B cell (primary cell): ENCODE results near the gene NLRP11. TPM values are rescaled to one million over a fixed set of nuclear protein-coding genes. Genes with fewer than 3 reads are reported as not detected.
A peak's percentile ranks its signal among the peaks of the same experiment; 100 is the strongest.

Source experiments
- ATAC-seq: fragments of 200-7000 bp; cut with Tn5 transposase; one replicate; pipeline ENCODE4 v1.10.0; 2021; ENCODE audit warnings: low read depth, mild to moderate bottlenecking, moderate number of reproducible peaks, moderate library complexity
- CTCF ChIA-PET: fragments of 350-600 bp; sonication (Branson Sonifier 250); formaldehyde crosslinking; loops from one replicate; lab custom pipeline; 2021; ENCODE audit warnings: antibody characterized with exemption, inconsistent platforms; lab: Charles Lee
- POLR2A ChIA-PET: fragments of 350-600 bp; sonication (Branson Sonifier 250); formaldehyde crosslinking; loops from one replicate; lab custom pipeline; 2021; ENCODE audit warnings: antibody characterized with exemption; lab: Charles Lee
- DNase-seq: peaks from one replicate; pipeline ENCODE4 v3.0.0; 2013
- H2AFZ ChIP-seq: 2 replicates; pipeline ENCODE4 v1.6.1; 2012; ENCODE audit warnings: mild to moderate bottlenecking, low read depth, low read length; ENCODE audit not compliant: insufficient read depth, poor library complexity, severe bottlenecking
- H3K27ac ChIP-seq, 2 donors: 1 replicate in 1 of 2; 2 replicates in 1 of 2; pipeline ENCODE4 v1.5.1; 2012 to 2013; ENCODE audit warnings: low read length in 2 of 2, mild to moderate bottlenecking in 2 of 2, moderate library complexity in 1 of 2
- H3K27me3 ChIP-seq, 4 experiments: fragments of 200-600 bp in 1 of 4; sonication (generic) in 1 of 4; replicated peaks in 1 of 4; 1 replicate in 2 of 4; 2 replicates in 2 of 4; pipeline versions ENCODE4 v1.6.1 to v1.7.0; 2013 to 2016; ENCODE audit warnings: low read length in 3 of 4, mild to moderate bottlenecking in 2 of 4, mixed read lengths in 1 of 4, moderate library complexity in 1 of 4; ENCODE audit not compliant: insufficient read depth in 4 of 4, control insufficient read depth in 3 of 4; ENCODE audit errors: control extremely low read depth in 1 of 4
- H3K36me3 ChIP-seq, 2 experiments: replicated peaks in 1 of 2; 1 replicate in 1 of 2; 2 replicates in 1 of 2; pipeline versions ENCODE4 v1.6.1 to v1.7.1; 2013; ENCODE audit warnings: low read length in 1 of 2; ENCODE audit not compliant: insufficient read depth in 2 of 2, control insufficient read depth in 1 of 2; ENCODE audit errors: control extremely low read depth in 1 of 2, extremely low read depth in 1 of 2
- H3K4me1 ChIP-seq, 2 donors: fragments of 200-600 bp in 1 of 2; sonication (generic) in 1 of 2; 1 replicate in 1 of 2; 2 replicates in 1 of 2; pipeline versions ENCODE4 v1.5.1 to v1.6.1; 2013 to 2017; ENCODE audit warnings: low read length in 2 of 2; ENCODE audit not compliant: control insufficient read depth in 2 of 2, insufficient read depth in 2 of 2
- H3K4me2 ChIP-seq: replicated peaks from 2 replicates; pipeline ENCODE3; 2012; ENCODE audit warnings: mild to moderate bottlenecking, low read depth, low read length; ENCODE audit not compliant: poor library complexity, severe bottlenecking
- H3K4me3 ChIP-seq, 5 experiments: fragments of 200-600 bp in 1 of 5; sonication (generic) in 1 of 5; 1 replicate in 3 of 5; 2 replicates in 2 of 5; pipeline versions ENCODE4 v1.5.1 to v1.7.0; 2011 to 2016; ENCODE audit warnings: low read length in 4 of 5, mild to moderate bottlenecking in 4 of 5, low read depth in 2 of 5, control low read depth in 1 of 5, moderate library complexity in 1 of 5; ENCODE audit not compliant: insufficient read depth in 1 of 5; ENCODE audit errors: control extremely low read depth in 1 of 5, extremely low read depth in 1 of 5
- H3K79me2 ChIP-seq: fragments of 200-600 bp; sonication (generic); one replicate; pipeline ENCODE4 v1.6.0; 2016; ENCODE audit warnings: low read length; ENCODE audit not compliant: control insufficient read depth, insufficient read depth
- H3K9ac ChIP-seq: fragments of 200-600 bp; sonication (generic); 2 replicates; pipeline ENCODE4 v1.6.1; 2017; ENCODE audit warnings: mild to moderate bottlenecking, low read length, moderate library complexity
- H3K9me3 ChIP-seq, 3 donors: one replicate each; pipeline versions ENCODE4 v1.6.1 to v1.7.1; 2013; ENCODE audit warnings: low read length in 2 of 3; ENCODE audit not compliant: control insufficient read depth in 2 of 3, insufficient read depth in 1 of 3; ENCODE audit errors: control extremely low read depth in 1 of 3
- H4K20me1 ChIP-seq: 2 replicates; pipeline ENCODE4 v1.6.0; 2012; ENCODE audit warnings: mild to moderate bottlenecking, low read length; ENCODE audit not compliant: insufficient read depth, control insufficient read depth, poor library complexity, severe bottlenecking
- H3K27ac Mint-ChIP-seq: one replicate; pipeline ENCODE4 v1.8.0; 2021; ENCODE audit warnings: mixed read lengths
- H3K27me3 Mint-ChIP-seq: one replicate; pipeline ENCODE4 v1.8.0; 2021; ENCODE audit warnings: mixed read lengths
- H3K4me1 Mint-ChIP-seq: one replicate; pipeline ENCODE4 v1.8.0; 2021; ENCODE audit warnings: mixed read lengths
- H3K4me3 Mint-ChIP-seq: one replicate; pipeline ENCODE4 v1.8.0; 2021; ENCODE audit warnings: mixed read lengths
- H3K9me3 Mint-ChIP-seq: one replicate; pipeline ENCODE4 v1.8.0; 2022; ENCODE audit warnings: mixed read lengths; ENCODE audit not compliant: insufficient read depth
- EZH2 ChIP-seq: IDR thresholded peaks from 2 replicates; pipeline ENCODE4 v1.6.1; 2012; ENCODE audit warnings: borderline replicate concordance, low read depth, mild to moderate bottlenecking, moderate library complexity, low read length; ENCODE audit not compliant: insufficient read depth, poor library complexity, severe bottlenecking
- WGBS: methylation state at CpG from one replicate; pipeline ENCODE4 v1.1.5; 2013; ENCODE audit warnings: missing lambda C conversion rate; ENCODE audit not compliant: insufficient coverage; 5-methylcytosine and 5-hydroxymethylcytosine counted together
- intact Hi-C: fragments of 100-400 bp; cut with micrococcal nuclease; formaldehyde crosslinking; loops from one replicate; pipeline ENCODE4 v1.10.0; 2022
- polyA plus RNA-seq: library from polyadenylated mRNA; depleted of rRNA; stranded (reverse); fragments of >200 nt; gene quantifications from 2 replicates; pipeline ENCODE4 v1.2.3, GENCODE V29; 2012
- total RNA-seq, 2 donors: library from RNA; stranded (reverse); fragments of 120-200 nt in 1 of 2; gene quantifications; 1 replicate in 1 of 2; 2 replicates in 1 of 2; pipeline versions ENCODE4 v1.2.3 to v1.2.4, GENCODE V29; 2013 to 2022
- TF ChIP-seq, protein P1 (sequence below): fragments of 200-600 bp; IDR thresholded peaks from one replicate; pipeline ENCODE4 v1.8.0; 2022; ENCODE audit warnings: antibody characterized with exemption, mild to moderate bottlenecking

NLRP11 gene
- total and polyA plus RNA-seq, 2 donors (not counting 1 experiment from before 2014, with no cell fraction given), result 0.24 TPM; not detected in 1

DNA sequence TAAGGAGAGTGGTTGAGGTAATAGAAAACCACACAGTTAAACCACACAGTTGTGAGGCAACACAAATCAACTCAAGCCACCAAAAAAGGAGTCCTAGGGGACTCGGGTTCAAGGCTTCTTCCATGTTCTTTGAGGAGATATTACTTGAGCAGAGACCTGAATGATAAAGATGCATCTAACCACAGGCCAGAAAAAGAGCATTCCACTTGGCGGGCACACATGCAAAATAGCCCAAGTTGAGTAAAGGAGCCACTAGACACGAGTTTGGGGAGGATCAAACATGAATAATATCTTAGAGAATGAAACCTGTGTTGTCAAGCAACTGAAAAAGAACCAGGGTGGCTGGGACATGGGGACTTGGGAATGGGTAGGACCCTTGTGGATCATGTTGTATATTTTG lies 34.7 kb upstream of the NLRP11 start:
- peaks cover 4% of the 10 kb centered on the region for H3K27me3 Mint-ChIP-seq
- H3K4me1 Mint-ChIP-seq, result no peaks in the 10 kb centered on the region

DNA sequence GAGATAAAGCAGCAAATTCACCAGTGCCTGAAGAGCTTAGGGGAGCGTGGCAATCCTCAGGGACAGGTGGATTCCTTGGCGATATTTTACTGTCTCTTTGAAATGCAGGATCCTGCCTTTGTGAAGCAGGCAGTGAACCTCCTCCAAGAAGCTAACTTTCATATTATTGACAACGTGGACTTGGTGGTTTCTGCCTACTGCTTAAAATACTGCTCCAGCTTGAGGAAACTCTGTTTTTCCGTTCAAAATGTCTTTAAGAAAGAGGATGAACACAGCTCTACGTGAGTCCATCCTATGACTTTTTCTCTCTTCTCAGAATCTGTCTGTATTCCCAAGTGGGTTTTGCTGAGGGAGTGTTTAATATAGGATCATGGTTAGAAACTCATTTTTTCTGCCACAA lies 27.2 kb upstream of the NLRP11 start:
- no peaks in the 10 kb centered on the region for H3K27me3 Mint-ChIP-seq
- H2AFZ ChIP-seq, result peak overlapping the region; percentile 22

More for the DNA sequence above, 34.7 kb upstream of the NLRP11 start:
- Mint-ChIP-seq H3K27ac (no peak overlapping the region), H3K9me3 (peaks cover 3% of the 10 kb centered on the region), H3K4me3 (no peak overlapping the region)
- Histone ChIP-seq H3K9ac (no peak overlapping the region), H3K4me3 (no peak overlapping the region), H4K20me1 (no peaks in the 10 kb centered on the region), H3K27me3 (no peaks in the 10 kb centered on the region), H2AFZ (no peak overlapping the region), H3K27ac (no peak overlapping the region), H3K36me3 (no peaks in the 10 kb centered on the region), H3K4me2 (no peak overlapping the region), H3K9me3 (peaks cover 0 to 5% (median 0%) of the 10 kb centered on the region in 3 donors), H3K4me1 (no peaks in the 10 kb centered on the region), H3K79me2 (no peaks in the 10 kb centered on the region)
- ChIA-PET POLR2A (no interaction called here), CTCF (no interaction called here)
- WGBS, result 67% methylated on average over 3 of the region's 3 CpGs
- TF ChIP-seq EZH2, result no peak
- TF ChIP-seq, protein P1, sequence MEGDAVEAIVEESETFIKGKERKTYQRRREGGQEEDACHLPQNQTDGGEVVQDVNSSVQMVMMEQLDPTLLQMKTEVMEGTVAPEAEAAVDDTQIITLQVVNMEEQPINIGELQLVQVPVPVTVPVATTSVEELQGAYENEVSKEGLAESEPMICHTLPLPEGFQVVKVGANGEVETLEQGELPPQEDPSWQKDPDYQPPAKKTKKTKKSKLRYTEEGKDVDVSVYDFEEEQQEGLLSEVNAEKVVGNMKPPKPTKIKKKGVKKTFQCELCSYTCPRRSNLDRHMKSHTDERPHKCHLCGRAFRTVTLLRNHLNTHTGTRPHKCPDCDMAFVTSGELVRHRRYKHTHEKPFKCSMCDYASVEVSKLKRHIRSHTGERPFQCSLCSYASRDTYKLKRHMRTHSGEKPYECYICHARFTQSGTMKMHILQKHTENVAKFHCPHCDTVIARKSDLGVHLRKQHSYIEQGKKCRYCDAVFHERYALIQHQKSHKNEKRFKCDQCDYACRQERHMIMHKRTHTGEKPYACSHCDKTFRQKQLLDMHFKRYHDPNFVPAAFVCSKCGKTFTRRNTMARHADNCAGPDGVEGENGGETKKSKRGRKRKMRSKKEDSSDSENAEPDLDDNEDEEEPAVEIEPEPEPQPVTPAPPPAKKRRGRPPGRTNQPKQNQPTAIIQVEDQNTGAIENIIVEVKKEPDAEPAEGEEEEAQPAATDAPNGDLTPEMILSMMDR, result no peak
- intact Hi-C loops, result no loop called here
- no peak for DNase-seq
- ATAC-seq, result no peak

More for the DNA sequence above, 27.2 kb upstream of the NLRP11 start:
- Histone ChIP-seq H3K9me3 (peaks cover 0 to 15% (median 0%) of the 10 kb centered on the region in 3 donors), H3K27me3 (no peaks in the 10 kb centered on the region), H3K9ac (no peak overlapping the region), H3K4me3 (no peak overlapping the region), H4K20me1 (no peaks in the 10 kb centered on the region), H3K27ac (peak overlapping the region in 1 of 2 donors; percentile 63), H3K36me3 (no peaks in the 10 kb centered on the region), H3K4me2 (peak overlapping the region; percentile 30), H3K4me1 (peaks cover 44 to 54% of the 10 kb centered on the region in 2 donors), H3K79me2 (no peaks in the 10 kb centered on the region)
- H3K4me1 Mint-ChIP-seq, result peaks cover 36% of the 10 kb centered on the region
- ATAC-seq (no peak), DNase-seq (no peak)
- H3K27ac Mint-ChIP-seq, result peak overlapping the region; percentile 63
- 74% methylated on average over 3 of the region's 5 CpGs for WGBS
- ChIA-PET CTCF (interaction anchor here (0.9 kb wide), 1 partner anchor 11 kb away, joined by 3 read pairs; no protein-coding TSS in a partner anchor), POLR2A (no interaction called here)
- no peak for TF ChIP-seq EZH2
- TF ChIP-seq, protein P1, result no peak
- H3K9me3 Mint-ChIP-seq, result no peaks in the 10 kb centered on the region
- intact Hi-C loops, result no loop called here
- H3K4me3 Mint-ChIP-seq, result no peak overlapping the region
